ENCODE measurements around the gene ANKRD6.

ANKRD6 gene

DNA sequence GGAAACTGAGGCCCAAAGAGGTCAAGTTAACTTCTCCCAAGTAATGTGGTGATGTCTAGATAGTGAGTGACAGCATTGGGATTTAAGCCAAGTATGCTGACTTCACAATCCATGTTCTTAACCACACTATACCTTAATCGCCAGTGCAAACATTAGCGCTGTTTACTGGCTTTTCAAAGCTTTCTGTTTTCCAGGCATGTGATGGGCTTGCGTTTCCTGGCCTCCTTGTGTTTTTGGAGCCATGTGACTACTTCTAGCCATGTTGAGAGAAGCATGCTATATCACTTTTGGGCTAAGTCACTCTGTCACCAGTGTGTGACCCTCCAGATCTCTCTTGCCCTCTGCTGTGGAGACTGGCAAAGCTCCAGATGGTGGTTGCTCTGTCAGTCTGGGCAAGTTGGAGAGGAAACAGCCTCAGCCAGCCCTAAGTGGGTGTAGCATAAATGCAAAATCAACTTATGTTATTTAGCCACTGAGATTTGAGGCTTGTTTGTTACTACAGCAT is 76.9 kb downstream of the ANKRD6 start:
- peak overlapping the region; percentile 61; the same call in 1 of the 2 replicates for H3K27ac ChIP-seq
- TF ChIP-seq, protein P1, sequence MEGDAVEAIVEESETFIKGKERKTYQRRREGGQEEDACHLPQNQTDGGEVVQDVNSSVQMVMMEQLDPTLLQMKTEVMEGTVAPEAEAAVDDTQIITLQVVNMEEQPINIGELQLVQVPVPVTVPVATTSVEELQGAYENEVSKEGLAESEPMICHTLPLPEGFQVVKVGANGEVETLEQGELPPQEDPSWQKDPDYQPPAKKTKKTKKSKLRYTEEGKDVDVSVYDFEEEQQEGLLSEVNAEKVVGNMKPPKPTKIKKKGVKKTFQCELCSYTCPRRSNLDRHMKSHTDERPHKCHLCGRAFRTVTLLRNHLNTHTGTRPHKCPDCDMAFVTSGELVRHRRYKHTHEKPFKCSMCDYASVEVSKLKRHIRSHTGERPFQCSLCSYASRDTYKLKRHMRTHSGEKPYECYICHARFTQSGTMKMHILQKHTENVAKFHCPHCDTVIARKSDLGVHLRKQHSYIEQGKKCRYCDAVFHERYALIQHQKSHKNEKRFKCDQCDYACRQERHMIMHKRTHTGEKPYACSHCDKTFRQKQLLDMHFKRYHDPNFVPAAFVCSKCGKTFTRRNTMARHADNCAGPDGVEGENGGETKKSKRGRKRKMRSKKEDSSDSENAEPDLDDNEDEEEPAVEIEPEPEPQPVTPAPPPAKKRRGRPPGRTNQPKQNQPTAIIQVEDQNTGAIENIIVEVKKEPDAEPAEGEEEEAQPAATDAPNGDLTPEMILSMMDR (conservative IDR thresholded peaks at IDR 0.05): no peak

DNA sequence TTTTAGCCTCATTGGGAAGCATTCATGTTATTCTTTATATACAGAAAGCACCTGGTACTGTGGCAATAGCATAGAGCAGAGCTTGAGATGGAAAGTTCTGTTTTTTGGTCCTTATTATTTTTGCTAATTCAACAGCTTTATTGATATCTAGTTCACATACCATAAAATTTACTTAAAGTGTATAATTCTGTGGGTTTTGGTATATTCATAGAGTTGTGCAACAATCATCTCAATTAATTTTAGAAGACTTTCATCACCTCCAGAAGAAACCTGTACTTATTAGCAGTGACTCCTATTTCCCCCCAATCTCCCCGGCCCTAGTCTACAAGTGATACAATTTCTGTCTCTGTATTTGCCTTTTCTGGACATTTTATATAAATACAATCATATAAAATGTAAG is 77.4 kb downstream of the ANKRD6 start:
- H3K27ac ChIP-seq: peak overlapping the region; percentile 61; the same call in 1 of the 2 replicates
- TF ChIP-seq, protein P1 (conservative IDR thresholded peaks at IDR 0.05): no peak

DNA sequence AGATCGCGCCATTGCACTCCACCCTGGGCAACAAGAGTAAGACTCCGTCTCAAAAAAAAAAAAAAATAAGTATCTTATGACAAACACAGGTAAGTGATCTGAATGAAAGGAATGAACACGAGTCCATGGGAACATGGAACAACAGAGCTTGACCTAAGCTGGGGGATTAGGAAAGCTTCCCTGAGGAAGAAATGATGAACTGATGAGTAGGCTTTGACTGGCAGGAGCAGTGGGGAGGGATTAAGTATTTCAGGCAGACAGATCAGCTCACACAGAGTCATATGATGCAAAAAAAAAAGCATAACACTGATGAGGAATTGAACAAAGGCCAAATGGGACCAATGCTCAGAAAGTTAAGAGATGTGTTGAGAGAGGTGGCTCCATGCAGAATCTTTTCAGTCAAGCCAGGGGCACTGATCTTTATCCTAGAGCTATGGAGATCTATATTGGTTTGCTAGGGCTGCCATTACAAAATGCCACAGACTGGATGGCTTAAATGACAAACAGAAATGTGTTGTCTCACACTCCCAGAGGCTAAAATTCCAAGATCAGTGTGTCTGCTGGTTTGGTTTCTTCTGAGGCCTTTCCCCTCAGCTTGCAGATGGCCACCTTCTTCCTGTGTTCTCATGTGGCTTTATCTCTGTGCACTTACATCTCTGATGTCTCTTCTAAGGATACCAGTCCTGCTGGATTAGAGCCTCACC is 85.6 kb downstream of the ANKRD6 start:
- H3K27ac ChIP-seq: no peak overlapping the region
- TF ChIP-seq, protein P1 (conservative IDR thresholded peaks at IDR 0.05): no peak

DNA sequence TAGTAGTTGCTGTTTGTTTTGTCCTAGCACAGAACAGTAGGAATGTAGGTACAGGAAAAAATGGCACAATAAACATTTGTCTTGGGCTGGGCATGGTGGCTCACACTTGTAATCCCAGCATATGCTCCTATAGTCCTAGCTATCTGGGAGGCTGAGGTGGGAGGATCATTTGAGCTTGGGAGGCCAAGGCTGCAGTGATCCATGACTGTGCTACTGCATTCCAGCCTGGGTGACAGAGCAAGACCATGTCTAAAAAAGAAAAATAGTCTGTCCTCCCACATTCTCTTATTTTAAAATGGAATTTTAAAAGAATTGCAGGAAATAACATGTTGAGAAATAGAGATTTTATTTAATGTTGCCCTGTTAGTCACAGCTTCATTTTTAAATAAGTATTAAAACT is 87.8 kb downstream of the ANKRD6 start:
- TF ChIP-seq, protein P1 (conservative IDR thresholded peaks at IDR 0.05): no peak
- no peak overlapping the region for H3K27ac ChIP-seq

DNA sequence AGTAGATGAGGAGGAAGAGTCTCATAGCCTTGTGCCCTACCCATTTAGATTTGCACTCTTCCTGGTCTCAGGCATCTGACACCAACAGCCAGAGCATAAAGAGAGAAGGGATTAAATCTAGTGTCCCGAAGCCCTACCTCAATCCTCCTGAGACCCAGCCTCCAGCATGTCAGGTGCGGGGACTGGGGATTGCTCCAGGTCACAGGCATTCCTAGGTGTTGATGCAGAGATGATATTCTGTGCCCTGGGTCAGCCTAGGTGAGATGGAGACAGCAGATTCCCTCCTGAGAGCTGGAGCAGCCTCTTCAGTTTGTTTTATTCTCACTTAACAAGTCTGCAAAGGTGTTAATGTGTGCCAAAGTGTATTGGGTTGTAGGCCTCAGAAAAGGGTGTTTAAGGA is 89.8 kb downstream of the ANKRD6 start:
- TF ChIP-seq, protein P1 (conservative IDR thresholded peaks at IDR 0.05): no peak
- H3K27ac ChIP-seq: no peak overlapping the region

DNA sequence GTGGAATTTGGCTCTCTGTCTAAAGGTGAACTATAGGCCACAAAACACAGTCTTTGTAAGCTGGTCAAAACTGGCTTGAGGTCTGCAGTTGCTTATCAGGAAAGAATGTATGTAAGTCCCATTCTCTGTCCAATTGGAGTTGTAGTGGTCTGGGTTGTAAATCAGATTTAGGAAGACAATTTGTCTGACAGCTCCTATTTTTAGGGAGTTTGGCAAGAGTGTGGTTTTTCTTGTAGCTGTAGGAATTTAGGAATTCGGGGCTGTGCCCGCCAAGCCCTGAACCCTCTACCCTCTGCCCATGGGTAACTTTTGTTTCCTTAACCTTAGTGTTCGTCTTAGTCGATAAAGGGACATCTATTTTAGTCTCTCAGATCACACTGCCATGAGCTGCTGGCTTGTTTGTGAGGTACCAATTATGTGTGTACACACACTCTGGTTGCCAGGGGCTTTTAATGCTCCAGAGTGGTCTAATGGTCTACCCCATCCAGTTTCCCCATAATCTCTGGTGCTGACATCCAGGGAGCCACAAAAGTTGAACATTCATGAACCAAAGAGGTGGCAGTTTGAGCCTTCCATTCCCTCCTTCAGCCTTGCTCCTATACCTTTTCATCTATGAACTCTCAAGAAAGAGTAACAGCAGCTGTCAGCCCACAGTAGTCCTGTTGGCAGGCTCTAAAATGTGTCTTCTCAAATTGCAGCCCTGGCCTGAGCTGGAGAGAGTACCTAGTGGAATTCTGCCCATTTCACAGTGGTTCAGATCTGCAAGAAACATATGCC is 93.0 kb downstream of the ANKRD6 start:
- TF ChIP-seq, protein P1 (conservative IDR thresholded peaks at IDR 0.05): no peak
- H3K27ac ChIP-seq: no peak overlapping the region

DNA sequence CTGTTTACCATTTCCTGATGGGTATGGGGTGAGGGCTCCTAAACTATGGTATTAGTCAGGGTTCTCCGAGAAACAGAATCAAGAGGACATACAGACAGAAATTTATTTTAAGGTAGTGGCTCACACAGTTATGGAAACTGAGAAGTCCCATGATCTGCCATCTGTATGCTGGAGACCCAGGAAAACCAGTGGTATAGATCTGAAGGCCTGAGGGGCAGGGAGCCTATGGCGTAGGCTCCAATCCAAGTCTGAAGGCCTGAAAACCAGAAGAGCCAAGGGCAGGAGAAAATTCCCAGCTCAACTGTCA is 93.6 kb downstream of the ANKRD6 start:
- no peak overlapping the region for H3K27ac ChIP-seq
- TF ChIP-seq, protein P1 (conservative IDR thresholded peaks at IDR 0.05): no peak
